ENCODE measurements around the gene PHLDA3.
A peak's percentile ranks its signal among the peaks of the same experiment; 100 is the strongest.

Gene PHLDA3

DNA sequence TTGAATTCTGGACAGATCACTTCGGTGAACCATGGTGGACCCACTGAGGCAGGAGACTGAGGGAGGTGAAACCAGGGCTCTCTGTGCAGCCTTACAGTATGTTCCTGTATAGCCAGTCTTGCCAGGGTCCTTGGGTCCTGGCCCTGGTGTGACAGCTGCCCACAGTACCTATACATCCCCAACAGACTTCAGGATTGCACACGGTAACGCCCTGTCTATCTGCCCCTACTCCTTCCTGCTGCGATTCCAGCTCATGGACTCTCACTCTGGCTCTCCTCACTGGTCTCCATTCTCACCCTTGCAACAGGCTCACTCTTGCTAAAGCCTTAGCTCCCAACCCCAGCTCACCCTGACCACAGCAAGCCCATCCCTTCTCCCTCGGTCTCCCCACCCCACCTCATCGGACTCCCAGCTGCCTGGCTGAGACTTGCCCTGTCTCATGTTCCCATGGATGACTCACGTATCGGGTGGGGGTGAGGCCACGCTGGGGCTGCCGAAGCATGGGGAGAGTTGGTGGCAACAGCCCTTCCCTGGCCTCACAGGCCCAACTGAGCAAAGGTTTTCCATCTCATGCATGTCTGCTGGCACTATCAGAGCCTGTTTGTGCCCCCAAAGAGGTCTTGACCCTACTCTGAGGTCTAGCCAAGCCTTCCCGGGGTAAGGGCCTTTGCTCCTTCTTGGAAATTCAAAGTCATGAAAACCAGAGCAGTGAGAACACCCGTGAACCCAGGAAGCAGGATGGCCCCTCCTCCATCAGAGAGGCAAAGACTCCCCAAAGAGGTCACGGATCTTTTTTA lies 7.1 kb downstream of the PHLDA3 start:
- no peak for DNase-seq (ENCODE audit: low read depth in 2 of 2)

DNA sequence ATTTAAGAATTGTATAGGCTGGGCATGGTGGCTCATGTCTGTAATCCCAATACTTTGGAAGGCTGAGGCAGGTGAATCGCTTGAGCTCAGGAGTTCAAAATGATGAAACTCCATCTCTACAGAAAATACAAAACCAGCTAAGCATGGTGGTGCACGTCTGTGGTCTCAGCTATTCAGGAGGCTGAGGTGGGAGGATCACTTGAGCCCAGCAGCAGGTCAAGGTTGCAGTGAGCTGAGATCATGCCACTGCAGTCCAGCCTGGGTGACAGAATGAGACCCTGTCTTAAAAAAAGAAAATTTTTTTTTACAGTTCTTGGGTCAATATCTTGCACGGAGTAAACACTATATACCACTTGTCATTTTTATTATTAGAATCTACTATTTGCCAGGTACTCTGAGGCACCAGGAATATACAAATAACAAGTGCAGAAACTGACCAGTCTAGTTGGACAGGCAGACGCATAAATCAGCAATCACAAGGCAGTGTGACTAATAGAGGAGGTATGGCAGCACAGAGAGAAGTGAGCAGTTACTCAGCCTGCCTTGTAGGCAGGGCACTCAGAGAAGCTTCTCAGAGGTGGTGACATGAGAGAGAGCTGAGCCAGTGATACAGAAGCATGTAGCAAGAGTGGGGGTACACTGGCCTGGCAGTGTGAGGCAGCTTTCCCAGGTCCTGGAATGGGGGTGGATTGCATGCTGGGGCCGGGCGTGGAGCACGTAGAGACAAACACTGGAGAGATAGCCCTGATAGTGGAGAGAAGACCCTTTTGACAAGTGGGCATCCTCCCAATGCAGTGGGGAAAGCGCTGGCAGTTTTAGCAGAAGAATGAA lies 8.0 kb downstream of the PHLDA3 start:
- DNase-seq (ENCODE audit: low read depth in 2 of 2): no peak

DNA sequence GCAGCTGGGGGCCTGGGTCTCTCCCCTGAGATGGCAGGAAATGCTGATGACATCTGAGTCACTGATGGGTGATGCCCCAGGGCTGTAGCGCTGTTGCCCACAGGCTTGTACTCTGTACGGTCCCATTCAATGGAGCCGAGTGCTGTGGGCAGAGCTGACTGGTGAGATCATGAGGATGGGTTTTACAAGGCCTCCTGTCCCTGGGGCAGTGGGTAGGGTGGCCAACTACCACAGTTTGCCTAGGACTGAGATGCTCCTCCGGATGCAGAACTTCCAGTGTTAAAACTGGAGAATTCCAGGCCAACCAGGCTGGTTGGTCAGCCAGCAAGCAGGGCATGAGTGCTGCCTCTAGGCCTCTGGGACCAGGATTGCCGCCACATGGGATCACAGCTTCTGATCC lies 9.2 kb downstream of the PHLDA3 start:
- DNase-seq (ENCODE audit: low read depth in 2 of 2): no peak

DNA sequence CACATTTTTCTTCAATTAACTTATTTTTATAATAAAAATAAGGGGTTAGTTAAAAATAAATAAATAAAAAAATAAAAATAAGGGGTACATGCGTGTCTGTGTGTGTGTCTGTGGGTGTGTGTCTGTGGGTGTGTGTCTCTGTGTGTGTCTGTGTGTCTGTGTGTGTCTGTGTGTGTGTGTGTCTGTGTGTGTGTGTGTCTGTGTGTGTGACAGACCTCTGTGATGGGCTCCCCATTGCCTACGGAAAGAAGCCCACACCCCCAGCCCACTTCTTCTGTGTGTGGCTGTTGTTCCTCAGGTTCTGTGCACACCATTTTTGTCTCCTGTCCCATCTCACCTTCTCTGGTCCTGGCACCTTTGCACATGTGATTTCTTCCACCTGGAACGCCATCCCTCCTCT lies 9.9 kb downstream of the PHLDA3 start:
- no peak for DNase-seq (ENCODE audit: low read depth in 2 of 2)

DNA sequence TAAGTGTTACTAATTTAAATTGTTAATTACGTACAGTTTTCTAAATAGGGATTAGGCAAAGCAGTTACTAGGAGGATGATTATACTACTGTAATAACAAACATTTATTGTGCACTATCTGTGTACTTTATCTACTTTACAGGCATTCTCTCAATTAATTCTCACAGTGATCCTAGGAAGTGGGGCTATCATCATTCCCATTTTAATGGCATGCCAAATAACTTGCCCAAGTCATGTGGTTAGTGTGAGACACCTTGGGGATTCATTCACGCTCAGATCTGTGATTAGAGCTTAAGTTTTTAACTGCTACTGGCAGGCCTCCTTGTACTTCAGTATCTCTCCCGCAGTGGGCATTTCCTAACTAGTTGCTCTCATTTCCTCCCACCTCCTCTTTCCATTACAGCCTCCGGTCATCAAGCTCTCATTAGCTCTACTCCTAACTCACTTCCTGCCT lies 11.5 kb downstream of the PHLDA3 start:
- DNase-seq (ENCODE audit: low read depth in 2 of 2): no peak

DNA sequence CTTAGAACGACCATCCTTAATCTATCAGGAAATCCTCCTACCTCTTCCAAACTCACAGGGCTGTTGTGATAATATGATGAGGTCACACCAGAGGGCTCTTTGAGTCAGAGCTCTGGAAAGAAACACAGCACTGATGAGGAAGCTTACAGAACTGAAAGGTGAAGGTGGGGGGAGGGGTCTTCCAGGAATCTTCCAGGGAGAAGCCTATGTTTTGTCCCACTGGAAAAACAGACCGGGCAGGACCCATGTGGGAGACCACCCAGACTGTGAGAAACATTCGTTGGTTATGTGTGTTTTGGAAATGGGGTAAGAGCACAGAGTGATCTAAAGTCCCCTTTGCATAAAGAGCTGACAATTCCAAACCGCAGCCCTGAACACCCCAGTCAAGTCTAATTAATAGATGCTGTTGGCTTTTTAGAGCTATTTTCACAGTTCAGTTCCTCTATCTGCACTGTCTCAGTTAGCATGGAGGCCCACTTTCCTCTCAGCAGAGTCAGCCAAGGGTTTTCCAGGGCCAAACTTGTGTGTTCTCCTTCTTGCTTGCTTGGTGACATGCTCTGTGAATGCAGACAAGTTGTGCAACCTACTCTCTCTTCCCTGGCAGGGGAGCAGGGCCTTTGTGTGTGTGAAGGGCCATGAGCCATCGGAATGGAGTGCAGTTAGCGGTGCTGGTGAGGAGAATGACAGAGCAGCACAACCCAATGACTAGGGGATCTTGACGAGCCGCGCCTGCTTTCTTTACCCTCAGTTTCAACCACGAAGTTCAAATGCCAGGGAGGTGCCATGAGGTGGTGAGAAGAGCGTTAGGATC lies 12.3 kb downstream of the PHLDA3 start:
- DNase-seq (ENCODE audit: low read depth in 2 of 2): no peak

DNA sequence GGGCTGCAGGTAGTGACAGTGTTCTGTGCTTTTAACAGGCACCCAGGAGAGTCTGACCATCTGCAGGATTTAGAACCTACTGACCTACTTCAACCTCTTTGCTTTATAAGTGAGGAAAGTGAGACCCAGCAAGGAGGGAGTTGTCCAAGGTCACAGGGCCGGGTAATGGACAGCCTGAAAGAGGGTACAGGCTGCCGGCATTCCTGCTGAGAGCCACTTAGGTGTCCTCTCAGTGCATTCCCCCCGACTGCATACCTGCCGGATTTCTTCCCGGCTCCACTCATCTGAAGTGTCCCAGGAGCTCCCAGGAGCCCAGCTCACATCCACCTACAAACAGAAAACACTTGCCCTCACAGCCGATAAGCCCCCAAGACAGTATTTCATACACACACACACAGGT lies 13.9 kb downstream of the PHLDA3 start:
- DNase-seq (ENCODE audit: low read depth in 2 of 2): no peak

DNA sequence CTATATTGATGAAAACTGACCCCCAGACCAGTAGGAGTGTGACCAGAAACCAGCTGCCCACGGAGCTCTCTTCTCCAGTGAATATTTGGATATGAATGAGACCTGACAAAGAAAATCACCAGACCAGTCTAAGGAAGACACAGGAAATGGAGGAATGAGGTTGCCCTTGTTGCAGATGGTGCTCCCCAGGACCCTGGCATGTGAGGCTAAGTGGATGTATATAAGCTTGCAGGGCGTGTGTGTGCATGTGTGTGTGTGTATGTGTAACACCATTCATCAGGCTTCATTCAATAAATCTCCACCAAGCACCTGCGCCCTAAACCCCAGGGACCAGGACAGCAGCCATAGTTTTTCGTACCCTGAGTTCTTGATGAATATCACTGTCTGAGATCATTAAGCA lies 14.4 kb downstream of the PHLDA3 start:
- no peak for DNase-seq (ENCODE audit: low read depth in 2 of 2)

DNA sequence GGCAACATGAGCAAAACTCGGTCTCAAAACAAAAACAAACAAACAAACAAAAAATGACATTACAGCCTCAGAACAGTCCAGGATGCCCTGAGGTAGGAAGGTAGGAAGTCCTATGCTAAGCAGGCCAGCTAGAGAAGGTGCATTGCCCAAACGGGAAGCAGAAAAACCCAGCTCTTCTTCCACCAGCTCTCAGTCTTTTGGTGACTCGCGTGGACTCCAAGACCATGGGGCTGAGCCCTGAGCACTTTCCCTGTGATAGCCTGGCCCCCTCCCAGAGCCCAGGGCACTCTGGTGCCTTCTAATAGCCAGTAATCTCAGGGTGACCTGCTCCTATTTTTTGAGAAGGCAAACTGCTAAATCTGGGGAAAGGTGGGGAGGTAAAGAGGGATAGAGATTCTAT lies 16.1 kb downstream of the PHLDA3 start:
- DNase-seq (ENCODE audit: low read depth in 2 of 2): no peak

DNA sequence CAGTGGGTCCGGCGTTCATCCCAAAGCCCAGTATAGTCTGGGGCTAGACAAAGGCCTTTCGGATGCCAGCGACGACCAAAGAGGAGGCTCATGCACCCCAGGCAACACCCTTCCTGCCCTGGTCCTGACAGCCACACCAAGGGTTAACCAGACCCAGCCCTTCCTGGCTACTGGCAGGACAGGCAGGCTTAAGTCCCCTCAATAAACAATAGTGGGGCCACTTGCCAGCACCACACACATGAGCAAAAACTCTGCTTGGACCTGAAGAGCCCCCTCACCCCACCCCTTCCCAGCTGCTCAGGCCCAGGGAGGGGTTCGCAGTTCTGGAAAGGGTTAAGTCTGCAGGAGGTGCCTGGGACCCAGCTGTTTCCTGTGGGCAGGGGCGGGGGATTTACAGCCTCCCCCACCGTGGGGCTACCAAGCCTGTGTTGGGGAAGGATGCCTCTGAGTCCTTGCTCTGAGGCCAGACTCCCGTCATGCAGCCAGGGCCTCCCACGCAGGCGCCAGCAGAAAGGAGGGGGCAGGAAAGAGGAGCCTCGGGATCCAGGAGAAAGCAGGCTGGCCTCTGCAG lies 18.2 kb downstream of the PHLDA3 start:
- no peak for DNase-seq (ENCODE audit: low read depth in 2 of 2)

DNA sequence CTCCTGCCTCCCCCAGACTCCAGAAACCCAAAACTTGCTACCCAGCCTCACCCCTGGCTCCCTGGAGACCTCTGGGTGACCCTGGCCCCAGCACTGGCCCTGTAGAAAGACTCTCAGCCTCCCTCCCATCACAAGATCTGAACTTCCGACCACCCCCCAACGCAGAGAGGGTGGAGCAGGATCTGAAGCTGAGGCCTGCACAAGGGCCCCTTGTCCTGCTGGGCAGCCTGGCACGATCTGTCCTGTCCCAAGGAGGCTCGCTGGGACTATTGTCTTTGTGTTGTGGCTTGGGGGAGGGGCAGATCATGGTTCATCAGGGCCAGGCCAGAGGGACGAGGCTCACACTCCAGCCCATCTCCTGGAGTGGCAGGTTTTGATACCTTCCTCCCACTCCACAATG lies 20.0 kb downstream of the PHLDA3 start:
- no peak for DNase-seq (ENCODE audit: low read depth in 2 of 2)

DNA sequence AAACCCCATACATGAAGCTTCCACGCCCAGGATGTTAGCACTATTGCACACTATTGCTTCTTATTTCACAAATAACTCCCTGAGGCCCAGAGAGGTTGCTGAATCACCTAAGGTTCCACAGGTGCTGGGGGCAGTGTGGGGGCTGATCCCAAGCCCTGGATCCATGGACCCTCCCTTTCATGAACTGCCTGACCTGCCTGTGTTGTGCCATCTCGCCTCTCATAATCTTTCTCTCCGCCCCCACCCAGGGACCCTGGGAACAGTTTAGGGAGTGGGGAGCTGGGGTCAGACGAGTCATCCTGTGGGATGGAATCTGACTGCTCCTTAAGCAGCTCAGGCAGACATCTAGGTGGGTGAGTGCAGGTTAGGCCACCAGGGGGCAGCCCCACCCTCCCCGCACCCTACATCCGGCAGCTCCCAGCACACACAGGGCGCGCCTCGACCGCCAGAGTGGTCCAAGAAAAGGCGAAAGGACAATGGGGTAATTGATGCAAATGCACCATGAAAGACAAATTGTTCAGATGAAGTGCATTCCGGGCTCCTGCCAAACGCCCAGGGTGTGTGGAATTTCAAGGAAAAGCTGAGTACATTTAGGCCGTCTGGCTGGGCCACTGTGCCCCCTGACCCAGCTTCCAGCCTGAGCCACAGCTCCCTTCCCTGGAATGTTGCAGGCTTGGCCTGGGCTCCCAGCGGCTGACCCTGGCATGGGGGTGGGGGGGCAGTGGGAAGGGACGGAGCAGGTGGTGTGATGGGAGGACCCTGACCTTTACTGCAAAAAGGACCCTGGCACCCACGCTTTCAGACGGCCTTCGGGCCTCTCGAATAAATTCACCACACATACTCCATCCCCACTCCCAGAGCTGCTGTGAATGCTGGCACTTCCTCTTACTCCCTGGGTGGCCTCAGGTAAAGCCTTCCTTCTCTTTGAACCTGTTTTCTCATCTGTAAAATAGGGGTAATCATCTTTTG lies 20.8 kb downstream of the PHLDA3 start:
- peak in 1 of 2 donors; percentile 36 for DNase-seq (ENCODE audit: low read depth in 2 of 2)

DNA sequence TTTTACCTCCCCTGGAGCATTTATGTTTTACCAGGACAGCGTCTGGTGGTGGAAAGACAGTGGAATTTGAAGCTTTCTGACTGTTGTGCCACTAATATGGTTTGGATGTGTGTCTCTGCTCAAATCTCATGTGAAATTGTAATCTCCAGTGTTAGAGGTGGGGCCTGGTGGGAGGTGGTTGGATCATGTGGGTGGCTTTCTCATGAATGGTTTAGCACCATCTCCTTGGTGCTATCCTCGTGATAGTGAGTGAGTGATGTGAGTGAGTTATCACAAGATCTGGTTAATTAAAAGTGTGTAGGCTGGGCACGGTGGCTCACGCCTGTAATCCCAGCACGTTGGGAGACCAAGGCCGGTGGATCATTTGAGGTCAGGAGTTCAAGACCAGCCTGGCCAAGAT lies 23.7 kb downstream of the PHLDA3 start:
- DNase-seq (ENCODE audit: low read depth in 2 of 2): no peak

DNA sequence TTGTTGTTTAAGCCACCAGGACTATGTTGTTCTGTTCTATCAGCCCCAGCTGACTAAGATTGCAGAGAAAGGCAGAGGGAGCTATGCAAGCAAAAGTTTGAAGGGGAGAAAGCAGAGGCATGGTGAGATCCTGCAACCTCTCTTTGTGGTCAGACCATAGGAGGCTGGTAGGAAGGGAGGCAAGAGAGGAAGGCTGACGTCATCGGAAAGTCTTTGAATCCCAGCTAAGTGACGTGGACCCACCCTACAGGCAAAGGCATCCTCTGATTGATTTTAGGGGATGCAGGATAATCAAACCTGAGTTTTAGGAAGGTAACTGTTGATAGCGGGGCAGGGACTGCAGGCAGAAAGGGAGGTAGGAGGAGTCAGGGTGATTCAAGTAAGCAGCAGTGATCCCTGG lies 24.2 kb downstream of the PHLDA3 start:
- no peak for DNase-seq (ENCODE audit: low read depth in 2 of 2)

DNA sequence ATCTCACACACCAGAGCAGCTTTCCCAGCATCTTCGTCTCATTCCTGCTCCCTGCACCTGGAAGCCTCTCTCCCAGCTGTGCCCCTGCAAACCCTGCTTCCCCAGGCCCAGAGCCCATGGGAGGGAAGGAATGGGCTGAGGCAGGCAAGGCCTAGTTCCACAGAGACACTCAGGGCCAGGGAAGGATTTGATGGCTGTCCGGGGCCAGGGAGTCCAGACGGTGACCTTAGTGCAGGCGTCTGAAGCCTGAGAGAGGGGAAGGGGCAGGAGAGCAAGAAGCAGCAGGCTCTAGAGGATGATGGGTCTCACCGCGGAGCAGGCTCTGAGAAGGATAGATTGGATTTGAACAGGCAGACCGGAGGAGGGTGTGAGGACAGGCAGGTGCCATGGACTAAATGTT lies 25.2 kb downstream of the PHLDA3 start:
- no peak for DNase-seq (ENCODE audit: low read depth in 2 of 2)

DNA sequence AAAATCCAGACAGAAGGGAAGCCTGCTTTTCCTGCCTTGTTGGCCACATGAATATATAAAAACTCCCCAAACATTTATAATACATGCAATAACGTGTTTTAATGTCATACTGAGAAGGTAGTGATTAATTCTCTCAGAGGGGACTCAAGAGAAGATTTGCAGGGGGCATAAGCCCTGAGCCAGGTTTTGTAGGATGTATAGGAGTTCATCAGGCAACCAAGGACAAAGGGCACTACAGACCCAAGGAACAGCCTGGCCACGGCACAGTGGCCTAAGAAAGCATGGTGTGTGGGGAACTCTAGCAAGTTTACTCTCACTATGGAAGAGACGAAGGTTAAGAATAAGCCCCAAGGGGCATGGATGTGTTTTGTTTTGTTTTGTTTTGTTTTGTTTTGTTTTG lies 32.0 kb downstream of the PHLDA3 start:
- no peak for DNase-seq (ENCODE audit: low read depth in 2 of 2)

DNA sequence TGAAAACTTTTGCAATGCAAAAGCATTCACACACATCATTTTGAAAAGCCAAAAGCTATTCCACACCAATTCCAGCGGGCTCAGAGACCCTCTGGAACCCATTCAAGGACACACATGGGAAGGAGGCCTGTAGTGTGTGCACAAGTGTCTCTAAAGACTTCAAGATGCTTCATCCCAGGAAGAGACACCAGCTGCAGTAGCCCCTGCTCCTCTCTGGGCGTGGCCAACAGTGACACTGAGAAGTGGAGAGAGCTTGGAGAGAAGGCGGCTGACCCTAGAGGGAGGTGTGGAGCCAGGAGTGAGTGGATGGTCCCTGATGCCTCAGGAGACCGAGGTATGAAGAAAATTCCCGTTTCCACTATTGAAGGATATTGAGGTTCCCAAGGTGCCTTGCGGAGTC lies 32.6 kb downstream of the PHLDA3 start:
- no peak for DNase-seq (ENCODE audit: low read depth in 2 of 2)

DNA sequence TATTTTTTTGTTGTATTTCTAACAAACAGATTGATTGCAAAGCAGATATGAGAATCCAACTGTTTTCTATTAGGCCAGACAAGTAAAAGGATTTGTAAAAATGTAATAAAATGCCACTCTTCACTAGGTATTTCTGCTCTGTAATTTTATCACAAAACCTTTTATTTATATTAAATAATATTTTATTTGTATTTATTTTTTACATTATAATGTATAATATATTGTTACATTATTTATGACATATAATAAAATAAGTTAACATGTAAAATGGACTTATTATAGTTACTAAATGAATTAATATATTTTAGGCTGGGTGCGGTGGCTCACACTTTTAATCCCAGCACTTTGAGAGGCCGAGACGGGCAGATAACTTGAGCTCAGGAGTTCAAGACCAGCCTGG lies 34.7 kb downstream of the PHLDA3 start:
- DNase-seq (ENCODE audit: low read depth in 2 of 2): no peak

DNA sequence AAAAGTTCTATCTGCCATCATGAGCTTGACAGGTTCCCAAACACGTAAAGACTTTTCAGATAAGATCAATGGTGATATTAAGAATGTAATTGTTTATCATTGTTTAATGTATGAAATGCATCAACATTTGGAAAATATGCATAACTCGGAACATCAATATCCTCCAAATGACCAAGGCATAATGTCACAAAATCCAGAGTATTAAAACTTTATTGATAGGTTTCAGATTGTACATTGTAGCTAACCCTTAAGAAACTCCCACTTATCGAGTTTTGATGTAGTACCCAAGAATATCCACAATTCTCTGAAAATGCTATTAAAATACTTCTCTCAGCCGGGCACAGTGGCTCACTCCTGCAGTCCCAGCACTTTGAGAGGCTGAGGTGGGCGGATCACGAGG lies 35.4 kb downstream of the PHLDA3 start:
- no peak for DNase-seq (ENCODE audit: low read depth in 2 of 2)

DNA sequence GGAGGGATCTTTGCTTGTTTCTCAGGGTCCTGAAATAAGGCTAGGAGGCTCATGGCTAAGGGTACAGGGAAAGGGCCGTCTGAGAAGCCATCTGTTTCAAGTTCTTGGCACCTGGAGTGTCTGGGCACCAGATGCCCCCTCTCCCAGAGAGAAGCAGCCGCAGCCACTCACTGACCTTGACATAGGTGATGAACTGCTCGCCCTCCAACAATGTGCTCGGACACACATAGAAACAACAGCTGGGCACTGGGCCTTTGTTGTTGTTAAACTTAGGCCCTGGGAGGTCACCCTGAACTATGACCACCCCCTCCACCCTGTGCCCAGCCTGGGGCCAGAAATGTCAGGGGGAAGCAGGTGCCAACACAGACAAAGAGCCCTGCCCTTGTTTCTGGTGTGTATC lies 38.2 kb downstream of the PHLDA3 start:
- DNase-seq (ENCODE audit: low read depth in 2 of 2): no peak

Data from stimulated activated CD8-positive, alpha-beta memory T cell treated with anti-CD3 and anti-CD28 coated beads, Interleukin-7, amount 100 ng/mL, for 4 hours (primary cell).